K562 (cell line): ENCODE measurements around the gene KRT6C. TPM values are rescaled to one million over a fixed set of nuclear protein-coding genes. Genes with fewer than 3 reads are reported as not detected.

Experiments used
- ATAC-seq: fragments of 200-7000 bp; cut with Tn5 transposase; 3 replicates; pipeline ENCODE4 v1.9.1; 2020; ENCODE audit warnings: moderate library complexity
- BruUV-seq: library from RNA; stranded (reverse); fragments of 400-500 nt; replicated peaks from 2 replicates; lab custom pipeline; 2021; lab: Mats Ljungman, UMichigan
- CTCF ChIA-PET: fragments of 300-600 bp; formaldehyde crosslinking; extraction: SDS; loops from one replicate; lab custom pipeline; 2021; ENCODE audit warnings: low intra/inter-chr PET ratio; lab: Yijun Ruan, JAX
- POLR2A ChIA-PET: fragments of 300-600, 350-650 bp; sonication (Branson Sonifier 250); formaldehyde crosslinking; extraction: SDS; loops from one replicate; lab custom pipeline; 2021; ENCODE audit warnings: antibody characterized with exemption, inconsistent platforms; lab: Yijun Ruan, JAX
- DNase-seq, 4 experiments: peaks; one replicate each; pipeline versions ENCODE4 v3.0.0 to v3.0.0-alpha.2; 2011 to 2018; ENCODE audit warnings: low spot score in 3 of 4, mixed read lengths in 3 of 4; ENCODE audit errors: extremely low read depth in 1 of 4
- FAIRE-seq: peaks from 2 replicates; lab custom pipeline; 2011; peaks lifted over from hg19 to GRCh38; lab: Jason Lieb, UNC
- H2AFZ ChIP-seq: 2 replicates; pipeline ENCODE4 v1.6.0; 2011; ENCODE audit warnings: low read depth, low read length, control low read depth, inconsistent platforms
- H3K27ac ChIP-seq: fragments of 200-600 bp; 3 replicates; pipeline ENCODE4 v1.8.0; 2011; ENCODE audit warnings: low read depth, mild to moderate bottlenecking, control low read depth, inconsistent platforms, low read length, moderate library complexity, mixed read lengths; ENCODE audit errors: extremely low read depth
- H3K27me3 ChIP-seq, 2 experiments: fragments of 300-600 bp in 1 of 2; 2 replicates in 1 of 2; 3 replicates in 1 of 2; pipeline versions ENCODE4 v1.6.0 to v1.8.0; 2011; ENCODE audit warnings: inconsistent platforms in 2 of 2, low read length in 2 of 2, mild to moderate bottlenecking in 1 of 2, mixed read lengths in 1 of 2, moderate library complexity in 1 of 2; ENCODE audit not compliant: control insufficient read depth in 2 of 2, insufficient read depth in 2 of 2
- H3K36me3 ChIP-seq: fragments of 300-600 bp; 3 replicates; pipeline ENCODE4 v1.8.0; 2011; ENCODE audit warnings: mild to moderate bottlenecking, low read length, inconsistent platforms; ENCODE audit not compliant: control insufficient read depth, insufficient read depth
- H3K4me1 ChIP-seq, 2 experiments: fragments of 200-600 bp in 1 of 2; replicated peaks in 1 of 2; 2 replicates in 1 of 2; 3 replicates in 1 of 2; pipeline versions ENCODE4 v1.5.1 to v1.8.0; 2011; ENCODE audit warnings: inconsistent platforms in 2 of 2, low read length in 2 of 2, mild to moderate bottlenecking in 1 of 2, mixed read lengths in 1 of 2, moderate library complexity in 1 of 2; ENCODE audit not compliant: control insufficient read depth in 2 of 2, insufficient read depth in 2 of 2
- H3K4me2 ChIP-seq: 2 replicates; pipeline ENCODE4 v1.6.1; 2011; ENCODE audit warnings: low read length, control low read depth, inconsistent platforms, mixed read lengths; ENCODE audit not compliant: insufficient read depth
- H3K4me3 ChIP-seq: fragments of 200-600 bp; sonication (generic), shearing (Covaris generic); 2 replicates; pipeline ENCODE4 v1.5.1; 2016; ENCODE audit warnings: control low read depth, inconsistent platforms
- H3K79me2 ChIP-seq: fragments of 200-600 bp; 3 replicates; pipeline ENCODE4 v1.8.0; 2011; ENCODE audit warnings: low read length, inconsistent platforms; ENCODE audit not compliant: control insufficient read depth, insufficient read depth
- H3K9ac ChIP-seq, 2 experiments: 2 replicates each; pipeline versions ENCODE4 v1.6.0 to v1.6.1; 2011; ENCODE audit warnings: low read depth in 2 of 2, low read length in 2 of 2, control low read depth in 1 of 2, inconsistent platforms in 1 of 2, mild to moderate bottlenecking in 1 of 2, mixed read lengths in 1 of 2; ENCODE audit not compliant: insufficient read depth in 1 of 2
- H3K9me1 ChIP-seq: one replicate; pipeline ENCODE4 v1.6.0; 2011; ENCODE audit warnings: inconsistent platforms, mild to moderate bottlenecking, low read length, moderate library complexity; ENCODE audit not compliant: control insufficient read depth, insufficient read depth
- H3K9me3 ChIP-seq: replicated peaks from 2 replicates; pipeline ENCODE4 v1.5.1; 2011; ENCODE audit warnings: low read depth, low read length, inconsistent platforms; ENCODE audit not compliant: control insufficient read depth, insufficient read depth
- H4K20me1 ChIP-seq: replicated peaks from 2 replicates; pipeline ENCODE4 v1.6.1; 2011; ENCODE audit warnings: low read length, inconsistent platforms, mixed read lengths; ENCODE audit not compliant: control insufficient read depth, insufficient read depth
- DDX20 ChIP-seq: fragments of 450-650 bp; IDR thresholded peaks from 2 replicates; pipeline ENCODE4 v1.6.1; 2016; ENCODE audit warnings: missing genetic modification characterization, low read depth, mild to moderate bottlenecking, missing compliant biosample characterization, moderate library complexity
- MBD2 ChIP-seq: sonication (generic); IDR thresholded peaks from 2 replicates; pipeline ENCODE4 v1.6.1; 2016; ENCODE audit warnings: low read depth, borderline replicate concordance
- NFIC ChIP-seq: fragments of 450-650 bp; IDR thresholded peaks from 2 replicates; pipeline ENCODE4 v1.6.1; 2017; ENCODE audit warnings: mild to moderate bottlenecking, inconsistent platforms
- OTX1 ChIP-seq: fragments of 450-650 bp; formaldehyde crosslinking; IDR thresholded peaks from 2 replicates; pipeline ENCODE4 v1.4.0; 2022; ENCODE audit warnings: mild to moderate bottlenecking
- RAD51 ChIP-seq: fragments of 450-650 bp; IDR thresholded peaks from 2 replicates; pipeline ENCODE4 v1.7.1; 2016; ENCODE audit warnings: low read depth, mild to moderate bottlenecking, borderline replicate concordance
- WGBS: fragments of 100-300 bp; shearing (Covaris generic); methylation state at CpG from one replicate; pipeline ENCODE4 v1.1.6; 2016; ENCODE audit warnings: low coverage, mixed read lengths; ENCODE audit not compliant: insufficient coverage; ENCODE audit errors: missing lambda C conversion rate; 5-methylcytosine and 5-hydroxymethylcytosine counted together
- in situ Hi-C: fragments of 300-500 bp; cut with MboI; formaldehyde crosslinking; loops from 4 replicates; pipeline ENCODE4 v1.15.0; 2018; ENCODE audit warnings: inconsistent platforms, mixed read lengths
- intact Hi-C: fragments of 100-400 bp; cut with micrococcal nuclease; formaldehyde crosslinking; loops from 2 replicates; pipeline ENCODE4 v1.14.2; 2022
- polyA plus RNA-seq, 8 experiments: library from polyadenylated mRNA; depleted of rRNA in 4 of 8; stranded (reverse) in 5 of 8; unstranded in 3 of 8; fragments of >200 nt; fragmentation: Nextera tagmentation in 2 of 8; fragmentation: Illumina TruSeq in 1 of 8; extraction: Ambion mirVana in 2 of 8; extraction: Trizol in 1 of 8; gene quantifications; 2 replicates each; pipeline versions ENCODE4 v1.2.1 to v1.2.3, GENCODE V29; 2011 to 2014; ENCODE audit warnings: inconsistent platforms in 1 of 8, missing spikeins in 1 of 8
- total RNA-seq, 7 experiments: library from RNA; depleted of rRNA in 6 of 7; stranded (reverse); fragments of >200 nt in 6 of 7; fragmentation: Illumina TruSeq in 2 of 7; extraction: Trizol in 2 of 7; gene quantifications; 2 replicates each; pipeline versions ENCODE4 v1.2.1 to v1.2.3, GENCODE V29; 2011 to 2021; ENCODE audit warnings: low replicate concordance in 1 of 7
- TF ChIP-seq, protein P1 (sequence below): fragments of 250-450 bp; sonication (Bioruptor Pico); IDR thresholded peaks from 2 replicates; pipeline ENCODE4 v1.8.0; 2022; ENCODE audit warnings: moderate library complexity, mild to moderate bottlenecking, inconsistent platforms

KRT6C gene
- total and polyA plus RNA-seq, 9 of the 15 experiments (the other 6 are each of a cell fraction or from before 2014, with no cell fraction given): not detected

DNA sequence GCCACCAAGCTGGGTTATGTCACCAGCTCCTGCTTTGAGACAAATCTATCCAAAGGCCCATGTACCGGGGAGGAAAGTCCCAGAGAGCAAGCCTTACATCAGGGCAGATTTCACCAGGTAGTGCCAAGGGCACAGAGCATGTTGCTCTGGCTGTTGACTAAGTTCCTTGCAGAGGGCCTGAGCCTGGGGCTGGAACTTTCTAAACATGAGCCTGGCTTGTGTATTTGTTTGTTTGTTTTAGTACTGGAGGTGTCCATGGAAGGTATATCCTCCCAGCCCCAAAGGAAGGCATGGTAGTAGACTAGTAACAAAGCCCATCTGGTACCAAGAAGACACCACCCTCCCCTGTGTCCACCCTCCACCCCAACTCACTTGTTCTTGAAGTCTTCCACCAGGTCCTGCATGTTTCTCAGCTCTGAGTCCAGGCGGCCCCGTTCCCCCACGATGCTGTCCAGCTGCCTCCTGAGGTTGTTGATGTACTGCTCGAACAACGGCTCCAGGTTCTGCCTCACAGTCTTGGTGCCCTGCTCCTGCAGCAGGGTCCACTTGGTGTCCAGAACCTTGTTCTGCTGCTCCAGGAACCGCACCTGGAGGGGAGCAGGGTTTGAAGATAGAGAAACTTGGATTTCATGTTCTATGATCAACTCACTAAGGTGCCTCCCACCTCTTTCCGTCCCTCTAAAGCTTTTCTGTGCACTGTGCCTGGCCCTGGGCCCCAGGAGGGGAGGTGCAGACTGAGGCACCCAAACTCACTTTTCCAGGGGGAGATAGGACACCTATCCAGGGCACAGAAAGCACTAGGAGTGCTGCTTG, 45.2 kb upstream of the KRT6C start (continued):
- TF ChIP-seq RAD51 (no peak), MBD2 (no peak), NFIC (no peak), OTX1 (no peak), DDX20 (no peak)
- TF ChIP-seq, all 486 proteins: peak for 0

DNA sequence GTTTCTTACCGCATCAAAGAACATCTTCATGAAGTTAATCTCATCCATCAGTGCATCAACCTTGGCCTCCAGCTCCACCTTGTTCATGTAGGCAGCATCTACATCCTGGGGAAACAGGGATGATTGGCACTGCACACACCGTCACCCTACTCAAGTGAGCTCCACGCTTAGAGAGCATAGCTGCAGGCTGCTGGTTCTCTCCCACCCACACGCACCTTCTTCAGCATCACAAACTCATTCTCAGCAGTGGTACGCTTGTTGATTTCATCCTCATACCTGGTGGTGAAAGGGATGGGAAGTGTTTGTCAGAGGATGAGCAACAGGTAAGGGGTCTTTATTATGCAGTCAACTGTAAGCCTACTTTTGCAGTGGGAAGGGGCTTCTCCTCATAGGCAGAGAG, 44.3 kb upstream of the KRT6C start:
- H3K79me2 ChIP-seq: no peaks in the 10 kb centered on the region
- no peaks in the 10 kb centered on the region; a peak in 1 of 5 replicates for H3K4me1 ChIP-seq
- H3K27ac ChIP-seq: no peak overlapping the region
- CTCF ChIA-PET: no interaction called here
- DNase-seq (no peak), FAIRE-seq (no peak), ATAC-seq (no peak)
- H3K9ac ChIP-seq: no peak overlapping the region
- in situ Hi-C loops: no loop called here
- TF ChIP-seq, protein P1, sequence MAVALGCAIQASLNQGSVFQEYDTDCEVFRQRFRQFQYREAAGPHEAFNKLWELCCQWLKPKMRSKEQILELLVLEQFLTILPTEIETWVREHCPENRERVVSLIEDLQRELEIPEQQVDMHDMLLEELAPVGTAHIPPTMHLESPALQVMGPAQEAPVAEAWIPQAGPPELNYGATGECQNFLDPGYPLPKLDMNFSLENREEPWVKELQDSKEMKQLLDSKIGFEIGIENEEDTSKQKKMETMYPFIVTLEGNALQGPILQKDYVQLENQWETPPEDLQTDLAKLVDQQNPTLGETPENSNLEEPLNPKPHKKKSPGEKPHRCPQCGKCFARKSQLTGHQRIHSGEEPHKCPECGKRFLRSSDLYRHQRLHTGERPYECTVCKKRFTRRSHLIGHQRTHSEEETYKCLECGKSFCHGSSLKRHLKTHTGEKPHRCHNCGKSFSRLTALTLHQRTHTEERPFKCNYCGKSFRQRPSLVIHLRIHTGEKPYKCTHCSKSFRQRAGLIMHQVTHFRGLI (CRISPR knock-in tag): no peak
- intact Hi-C loops: no loop called here
- H3K9me3 ChIP-seq: no peaks in the 10 kb centered on the region
- H4K20me1 ChIP-seq: peaks cover 4% of the 10 kb centered on the region; the same call in 1 of the 2 replicates
- H2AFZ ChIP-seq: no peak overlapping the region
- peaks cover 21 to 72% of the 10 kb centered on the region in 2 experiments; a peak in 4 of 5 replicates for H3K27me3 ChIP-seq
- H3K4me2 ChIP-seq: no peak overlapping the region
- no peaks in the 10 kb centered on the region for H3K9me1 ChIP-seq
- H3K36me3 ChIP-seq: no peaks in the 10 kb centered on the region
- POLR2A ChIA-PET: interaction anchor here (0.6 kb wide), 1 partner anchor 165 kb away, joined by 3 read pairs; no protein-coding TSS in a partner anchor
- 5% methylated on average over 5 of the region's 5 CpGs for WGBS
- no peak overlapping the region for H3K4me3 ChIP-seq
- no TSS peak for BruUV-seq
